OCI-LY3 (cell line): ENCODE results near the gene ZNF10.

ENCODE experiments used
- H2AFZ ChIP-seq: fragments of 200-600, 300-600 bp; shearing (Covaris generic); 2 replicates; pipeline ENCODE4 v1.6.0; 2014; ENCODE audit warnings: antibody characterized with exemption, low read depth, low read length
- H3K27ac ChIP-seq: fragments of 200-600, 300-600 bp; sonication (generic); 2 replicates; pipeline ENCODE4 v1.5.1; 2014; ENCODE audit warnings: mild to moderate bottlenecking, low read length, moderate library complexity, mixed read lengths
- H3K27me3 ChIP-seq: fragments of 200-600, 300-600 bp; sonication (generic); 2 replicates; pipeline ENCODE4 v1.6.1; 2014; ENCODE audit warnings: low read depth, low read length, mixed read lengths
- H3K36me3 ChIP-seq: fragments of 200-600, 300-600 bp; sonication (generic); replicated peaks from 2 replicates; pipeline ENCODE3; 2014; ENCODE audit warnings: low read depth, low read length, mixed read lengths
- H3K4me1 ChIP-seq: fragments of 300-600, 200-600 bp; sonication (generic); 2 replicates; pipeline ENCODE4 v1.6.1; 2014; ENCODE audit warnings: low read length, mixed read lengths
- H3K4me2 ChIP-seq: fragments of 200-600, 300-600 bp; sonication (generic); 2 replicates; pipeline ENCODE4 v1.6.1; 2014; ENCODE audit warnings: low read length, mixed read lengths
- H3K4me3 ChIP-seq: fragments of 300-600, 200-600 bp; sonication (generic); 2 replicates; pipeline ENCODE4 v1.5.1; 2014; ENCODE audit warnings: antibody characterized with exemption, mild to moderate bottlenecking, low read length, moderate library complexity
- H3K79me2 ChIP-seq: fragments of 300-600, 200-600 bp; shearing (Covaris generic); 2 replicates; pipeline ENCODE4 v1.6.1; 2014; ENCODE audit warnings: mild to moderate bottlenecking, low read length, mixed read lengths
- H3K9ac ChIP-seq: fragments of 300-600, 200-600 bp; shearing (Covaris generic); 2 replicates; pipeline ENCODE4 v1.6.0; 2014; ENCODE audit warnings: mild to moderate bottlenecking, low read length, moderate library complexity
- H3K9me3 ChIP-seq: fragments of 200-600, 300-600 bp; shearing (Covaris generic); 2 replicates; pipeline ENCODE4 v1.6.1; 2014; ENCODE audit warnings: low read length, mixed read lengths; ENCODE audit not compliant: insufficient read depth
- H4K20me1 ChIP-seq: fragments of 200-600, 300-600 bp; sonication (generic); 2 replicates; pipeline ENCODE4 v1.6.1; 2016; ENCODE audit warnings: low read length, mixed read lengths; ENCODE audit not compliant: insufficient read depth
- CTCF ChIP-seq: fragments of 200-600, 300-600 bp; sonication (generic); IDR thresholded peaks from 2 replicates; pipeline ENCODE4 v1.5.1; 2014; ENCODE audit warnings: antibody characterized with exemption, low read length, low read depth
- EZH2phosphoT487 ChIP-seq: fragments of 200-600 bp; shearing (Covaris generic); IDR thresholded peaks from 2 replicates; pipeline ENCODE4 v1.6.1; 2018; ENCODE audit warnings: antibody characterized with exemption, mixed run types, low read depth

ZNF10 gene

DNA sequence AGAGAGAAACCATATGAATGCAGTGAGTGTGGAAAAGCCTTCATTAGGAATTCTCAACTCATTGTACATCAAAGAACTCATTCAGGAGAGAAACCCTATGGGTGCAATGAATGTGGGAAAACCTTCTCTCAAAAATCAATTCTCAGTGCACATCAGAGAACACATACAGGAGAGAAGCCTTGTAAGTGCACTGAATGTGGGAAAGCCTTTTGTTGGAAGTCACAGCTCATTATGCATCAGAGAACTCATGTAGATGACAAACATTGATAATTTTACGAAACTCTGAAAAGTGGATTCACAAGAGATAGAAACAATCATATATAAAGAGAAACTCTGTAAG lies 73.8 kb downstream of the ZNF10 start:
- no peaks in the 10 kb centered on the region for H3K4me1 ChIP-seq
- H3K27ac ChIP-seq: no peak overlapping the region
- H3K9me3 ChIP-seq: peaks cover 66% of the 10 kb centered on the region
- H3K27me3 ChIP-seq: no peaks in the 10 kb centered on the region
- H4K20me1 ChIP-seq: no peaks in the 10 kb centered on the region
- H3K4me3 ChIP-seq: no peak overlapping the region
- H3K9ac ChIP-seq: no peak overlapping the region
- no peaks in the 10 kb centered on the region for H3K79me2 ChIP-seq
- H2AFZ ChIP-seq: no peak overlapping the region
- TF ChIP-seq EZH2phosphoT487 (no peak), CTCF (no peak)
- peaks cover 61% of the 10 kb centered on the region for H3K36me3 ChIP-seq
- no peak overlapping the region for H3K4me2 ChIP-seq

DNA sequence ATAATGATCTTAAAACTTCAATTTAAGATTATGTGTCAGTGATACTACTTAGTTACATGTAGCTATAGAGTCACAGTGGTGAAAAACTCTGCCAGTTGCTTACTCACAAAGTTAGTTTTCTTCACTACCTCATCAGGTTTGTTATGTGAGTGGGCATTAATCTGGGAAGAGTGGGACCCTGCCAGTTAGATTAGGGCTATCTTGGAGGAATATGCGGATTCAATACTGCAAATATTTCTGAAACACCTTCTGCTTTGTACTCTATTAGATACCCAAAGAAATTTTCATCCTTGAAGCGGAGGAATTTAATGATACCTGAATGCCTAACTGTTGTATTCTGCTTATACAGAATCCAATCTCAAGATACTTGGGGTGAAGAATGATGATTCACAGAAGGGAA lies 76.0 kb downstream of the ZNF10 start:
- peaks cover 60% of the 10 kb centered on the region for H3K9me3 ChIP-seq
- no peak overlapping the region for H2AFZ ChIP-seq
- no peaks in the 10 kb centered on the region for H3K27me3 ChIP-seq
- TF ChIP-seq EZH2phosphoT487 (no peak), CTCF (no peak)
- no peak overlapping the region for H3K4me3 ChIP-seq
- H3K27ac ChIP-seq: no peak overlapping the region
- H3K9ac ChIP-seq: no peak overlapping the region
- no peaks in the 10 kb centered on the region for H3K4me1 ChIP-seq
- H4K20me1 ChIP-seq: no peaks in the 10 kb centered on the region
- H3K79me2 ChIP-seq: no peaks in the 10 kb centered on the region
- no peak overlapping the region for H3K4me2 ChIP-seq
- H3K36me3 ChIP-seq: peaks cover 50% of the 10 kb centered on the region
